GM21526 (cell line): ENCODE data around the gene GPR137.

Experiments used
- ATAC-seq: cut with Tn5 transposase; IDR thresholded peaks from one replicate; pipeline ENCODE4 v1.9.1; 2021; ENCODE audit warnings: moderate library complexity; ENCODE audit not compliant: unreplicated experiment, low FRiP score

Gene GPR137

DNA sequence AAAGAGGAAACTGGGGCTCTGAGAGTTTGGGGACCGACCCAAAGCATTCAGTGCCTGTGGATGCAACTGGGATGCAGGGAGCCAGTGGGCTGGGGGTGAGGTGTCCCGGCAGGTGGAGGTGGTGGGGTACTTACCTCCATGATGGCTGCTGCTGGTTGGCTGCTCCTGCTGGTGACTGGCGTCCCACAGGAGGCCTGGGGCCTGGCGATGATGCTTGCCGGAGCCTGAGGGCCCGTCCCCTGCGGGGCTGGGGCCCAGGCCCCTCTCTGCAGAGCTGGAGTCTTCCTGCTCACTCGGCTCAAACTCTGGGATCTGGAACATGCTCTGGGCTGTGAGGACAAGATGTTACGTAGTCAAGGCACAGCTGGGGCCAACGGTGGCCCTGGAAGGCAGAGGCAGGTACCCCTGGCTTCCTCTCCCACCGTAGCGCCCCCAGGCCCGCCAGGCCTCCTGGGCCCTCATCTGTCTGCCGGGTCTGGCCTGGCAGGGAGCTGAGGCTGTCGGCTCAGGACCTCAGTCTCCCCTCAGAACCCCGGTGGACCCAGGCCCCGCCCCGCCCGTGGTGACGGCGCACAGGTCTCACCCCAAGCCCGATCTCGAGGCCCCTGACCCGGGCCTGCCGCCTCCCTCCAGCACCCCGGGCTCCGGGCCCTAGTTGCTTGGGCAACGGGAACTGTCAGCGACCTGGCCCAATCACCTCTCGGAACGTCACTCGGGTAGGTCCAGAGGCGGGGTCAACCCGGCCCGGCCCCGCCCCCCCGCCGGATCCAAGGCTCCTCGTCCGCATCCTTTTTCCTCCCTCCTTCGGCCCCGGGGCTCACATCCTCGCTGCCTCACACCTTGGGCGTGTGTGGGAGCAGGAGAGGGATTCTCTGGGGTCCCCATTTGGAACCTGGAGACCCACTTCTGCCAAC, 1.3 kb upstream of the GPR137 start, which contains the start of gene BAD:
TSS of gene BAD (minus strand) at position 618 of the 914 bp plus-strand sequence. CDS start at position 321, 297 bp downstream.
- ATAC-seq: peak; percentile 69

DNA sequence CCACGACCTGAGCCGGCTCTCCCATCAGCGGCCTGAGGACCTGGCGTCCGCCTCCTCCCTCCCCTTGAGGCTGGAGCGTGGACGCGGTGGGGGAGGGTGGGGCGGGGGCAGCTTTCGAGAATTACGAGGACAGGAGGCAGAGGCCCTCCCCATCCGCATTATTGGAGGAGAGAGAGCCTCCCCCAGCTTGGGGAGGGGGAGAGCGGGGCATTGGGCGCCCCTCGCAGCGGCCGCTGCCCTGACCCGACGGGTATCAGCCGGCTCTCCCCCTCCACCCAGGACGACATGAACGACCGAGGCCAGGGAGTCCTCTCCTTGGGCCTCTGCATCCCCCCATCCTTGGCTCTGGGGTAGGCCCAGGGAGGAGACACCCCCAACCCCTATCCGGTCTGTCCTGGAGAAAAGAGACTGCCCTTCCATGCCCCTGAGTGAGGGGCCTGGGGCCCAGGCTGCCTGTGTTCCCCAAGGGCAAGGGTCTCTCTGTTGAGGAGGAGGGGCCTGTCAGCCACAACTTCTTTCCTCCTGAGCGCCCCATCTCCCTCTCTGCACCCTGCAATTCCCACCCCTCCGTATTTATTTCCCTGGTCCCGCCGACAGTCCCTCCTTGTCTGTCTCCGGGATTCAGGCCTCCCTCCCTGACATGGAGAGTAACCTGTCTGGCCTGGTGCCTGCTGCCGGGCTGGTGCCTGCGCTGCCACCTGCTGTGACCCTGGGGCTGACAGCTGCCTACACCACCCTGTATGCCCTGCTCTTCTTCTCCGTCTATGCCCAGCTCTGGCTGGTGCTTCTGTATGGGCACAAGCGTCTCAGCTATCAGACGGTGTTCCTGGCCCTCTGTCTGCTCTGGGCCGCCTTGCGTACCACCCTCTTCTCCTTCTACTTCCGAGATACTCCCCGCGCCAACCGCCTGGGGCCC, 495 bp downstream of the GPR137 start:
- no peak for ATAC-seq

DNA sequence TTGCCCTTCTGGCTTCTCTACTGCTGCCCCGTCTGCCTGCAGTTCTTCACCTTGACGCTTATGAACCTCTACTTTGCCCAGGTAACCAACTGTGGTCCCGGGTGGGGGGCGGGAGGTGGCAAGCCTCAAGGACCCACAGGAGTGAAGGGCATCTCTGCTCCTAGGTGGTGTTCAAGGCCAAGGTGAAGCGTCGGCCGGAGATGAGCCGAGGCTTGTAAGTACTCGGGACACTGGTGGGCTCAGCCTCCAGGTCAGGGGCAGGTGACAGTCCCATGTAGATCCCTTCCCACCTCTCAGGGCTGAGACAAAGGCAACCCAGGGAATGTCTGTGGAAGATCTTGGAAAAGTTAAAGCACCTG, 1.1 kb downstream of the GPR137 start:
- ATAC-seq: no peak

DNA sequence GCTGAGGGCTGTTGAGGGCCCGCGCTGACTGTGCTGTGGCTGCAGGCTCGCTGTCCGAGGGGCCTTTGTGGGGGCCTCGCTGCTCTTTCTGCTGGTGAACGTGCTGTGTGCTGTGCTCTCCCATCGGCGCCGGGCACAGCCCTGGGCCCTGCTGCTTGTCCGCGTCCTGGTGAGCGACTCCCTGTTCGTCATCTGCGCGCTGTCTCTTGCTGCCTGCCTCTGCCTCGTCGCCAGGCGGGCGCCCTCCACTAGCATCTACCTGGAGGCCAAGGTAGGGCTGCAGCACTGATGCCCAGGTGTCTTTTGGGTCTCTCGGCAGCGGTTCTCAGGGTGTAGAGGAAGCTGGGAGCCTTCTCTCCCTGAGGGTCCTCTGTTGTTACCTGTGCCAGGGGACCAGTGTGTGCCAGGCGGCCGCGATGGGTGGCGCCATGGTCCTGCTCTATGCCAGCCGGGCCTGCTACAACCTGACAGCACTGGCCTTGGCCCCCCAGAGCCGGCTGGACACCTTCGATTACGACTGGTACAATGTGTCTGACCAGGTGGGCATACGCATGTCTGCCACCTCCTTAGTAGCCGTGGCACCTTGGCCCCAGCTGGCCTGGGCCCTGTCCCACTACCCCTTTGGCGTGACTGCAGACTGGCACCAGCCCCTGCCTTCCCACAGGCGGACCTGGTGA, 2.2 kb downstream of the GPR137 start:
- ATAC-seq: no peak

DNA sequence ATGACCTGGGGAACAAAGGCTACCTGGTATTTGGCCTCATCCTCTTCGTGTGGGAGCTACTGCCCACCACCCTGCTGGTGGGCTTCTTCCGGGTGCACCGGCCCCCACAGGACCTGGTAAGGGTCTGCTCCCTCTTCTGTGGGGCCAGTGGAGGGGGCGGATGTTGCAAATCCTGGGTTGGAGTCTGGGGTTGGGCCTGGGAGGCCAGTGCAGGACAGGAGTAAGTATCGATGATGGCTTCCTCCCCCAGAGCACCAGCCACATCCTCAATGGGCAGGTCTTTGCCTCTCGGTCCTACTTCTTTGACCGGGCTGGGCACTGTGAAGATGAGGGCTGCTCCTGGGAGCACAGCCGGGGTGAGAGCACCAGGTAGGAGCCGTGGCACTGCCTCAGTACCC, 2.7 kb downstream of the GPR137 start:
- no peak for ATAC-seq

DNA sequence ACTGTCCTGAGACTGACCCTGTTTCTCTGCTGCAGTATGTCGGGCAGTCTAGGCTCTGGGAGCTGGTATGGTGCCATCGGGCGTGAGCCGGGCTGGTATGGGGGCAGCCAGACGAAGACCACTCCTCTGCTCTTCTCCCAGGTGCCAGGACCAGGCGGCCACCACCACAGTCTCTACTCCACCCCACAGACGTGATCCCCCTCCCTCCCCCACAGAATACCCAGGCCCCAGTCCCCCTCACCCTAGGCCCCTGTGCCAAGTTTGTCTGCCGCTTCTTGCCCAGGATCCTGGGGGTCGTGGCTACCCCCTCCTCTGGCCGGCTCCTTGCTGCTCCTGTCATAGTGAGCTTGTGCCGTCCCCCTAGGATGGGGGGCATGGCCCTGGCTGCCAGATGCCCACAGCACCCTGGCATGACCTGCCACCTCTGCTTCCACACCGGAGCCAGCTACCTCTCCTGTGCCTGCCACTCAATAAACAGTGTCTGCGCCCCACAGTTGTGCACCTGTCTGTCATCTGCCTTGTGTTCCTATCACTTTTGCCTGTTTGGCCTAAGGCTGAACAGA, 3.4 kb downstream of the GPR137 start:
- no peak for ATAC-seq

DNA sequence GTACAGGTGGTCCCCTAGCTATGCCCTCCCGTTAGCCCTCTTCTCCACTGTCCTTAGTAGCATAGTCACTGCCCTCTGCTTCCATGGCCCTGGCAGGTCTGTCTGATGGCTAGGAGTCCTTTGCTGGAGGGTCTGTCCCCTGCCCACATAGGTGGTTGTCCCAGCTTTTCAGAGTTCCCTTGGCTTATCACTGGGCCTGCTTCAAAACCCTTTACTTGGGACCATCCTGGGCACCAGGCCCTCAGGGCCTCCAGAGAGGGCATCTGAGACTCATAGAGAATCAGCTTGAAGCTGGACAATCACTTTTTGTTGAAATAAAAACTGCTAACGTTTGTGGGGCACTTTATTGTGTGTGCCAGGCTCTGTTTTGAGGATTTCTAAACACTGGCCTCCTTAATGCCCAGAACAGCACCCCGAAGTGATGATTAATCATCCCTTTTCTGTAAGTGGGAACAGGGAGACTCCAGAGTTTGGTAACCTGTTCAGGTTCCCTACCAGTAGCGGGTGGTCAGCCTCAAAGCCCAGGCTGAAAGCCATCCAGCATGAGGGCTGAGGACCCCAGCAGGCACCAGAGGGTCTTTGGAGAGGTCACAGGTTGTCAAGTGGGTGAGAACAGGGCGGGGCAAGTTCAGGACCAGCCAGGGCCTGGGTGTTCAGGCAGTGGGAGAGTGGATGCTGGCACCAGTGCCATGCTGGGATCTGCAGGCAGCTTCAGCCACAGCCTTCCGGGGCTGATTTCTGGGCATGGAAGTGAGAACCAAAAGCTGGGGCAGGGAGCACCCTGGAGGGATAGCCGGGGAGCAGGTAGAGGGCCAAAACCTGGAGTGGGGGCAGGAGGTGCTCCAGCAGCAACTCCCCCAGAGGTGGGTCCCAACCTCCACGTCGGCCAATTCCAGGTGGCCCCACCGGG, 5.0 kb downstream of the GPR137 start:
- ATAC-seq: no peak

DNA sequence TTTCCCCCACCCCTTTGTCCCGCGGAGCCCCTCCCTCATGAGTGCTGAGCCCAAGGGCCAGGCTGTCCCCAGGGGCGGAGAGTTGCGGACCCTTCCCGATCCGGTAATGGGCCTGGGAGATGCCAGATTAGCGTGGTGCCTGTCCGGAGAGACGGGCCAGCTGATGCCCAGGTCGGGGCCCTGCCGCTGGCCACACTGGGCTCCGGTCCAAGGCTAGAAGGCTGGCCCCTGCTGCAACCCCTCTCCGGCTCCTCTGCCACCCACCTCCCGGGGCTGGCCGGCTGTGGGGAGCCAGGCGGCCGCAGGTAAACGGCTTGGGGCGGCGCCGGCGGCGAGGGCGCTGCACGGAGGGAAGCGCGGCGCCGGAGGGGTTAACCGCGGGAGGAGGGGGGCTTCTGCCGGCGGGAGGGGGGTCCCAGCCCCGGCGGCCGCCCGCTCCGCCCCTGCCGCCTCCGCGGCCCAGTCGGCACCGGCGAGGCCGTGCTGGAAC, 5.7 kb downstream of the GPR137 start, which contains the start of gene KCNK4:
TSS of gene KCNK4 (plus strand) at position 41 of the 490 bp plus-strand sequence. CDS start 1,717 bp downstream, outside the sequence.
- no peak for ATAC-seq

DNA sequence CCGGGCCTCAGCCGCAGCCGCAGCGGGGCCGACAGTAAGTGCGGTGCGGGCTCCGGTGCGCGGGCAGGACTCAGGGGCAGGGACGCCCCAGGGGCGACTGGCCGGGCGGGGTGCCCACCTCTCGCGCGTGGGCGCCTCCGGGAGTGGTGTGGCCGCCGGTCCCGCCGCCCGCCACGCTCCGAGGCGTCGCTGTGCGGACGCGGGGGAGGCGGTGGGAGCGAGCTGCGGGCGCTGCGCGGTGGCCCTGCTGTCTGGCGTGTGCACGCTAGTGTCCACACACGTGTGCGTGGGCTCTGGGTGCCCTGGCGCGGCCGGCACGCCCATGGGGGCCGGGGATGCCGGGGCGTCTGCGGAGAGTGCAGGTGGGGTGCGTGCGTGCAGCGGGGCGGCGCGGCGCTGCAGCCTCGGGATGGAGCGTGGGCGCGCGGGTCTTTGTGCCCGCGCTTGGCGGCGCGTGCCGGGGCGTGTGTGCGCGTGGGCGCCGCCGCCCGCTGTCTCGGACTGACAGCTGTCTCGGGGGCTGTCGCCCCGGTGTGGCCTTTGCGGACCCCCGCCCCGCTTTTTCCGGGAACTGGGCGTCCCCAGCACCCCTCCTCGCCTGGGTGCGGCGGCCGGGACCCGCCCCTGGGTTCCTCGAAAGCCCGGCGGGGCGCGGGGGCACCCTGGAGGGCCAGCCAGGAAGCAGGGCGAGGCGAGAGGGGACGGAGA, 6.3 kb downstream of the GPR137 start:
- no peak for ATAC-seq

DNA sequence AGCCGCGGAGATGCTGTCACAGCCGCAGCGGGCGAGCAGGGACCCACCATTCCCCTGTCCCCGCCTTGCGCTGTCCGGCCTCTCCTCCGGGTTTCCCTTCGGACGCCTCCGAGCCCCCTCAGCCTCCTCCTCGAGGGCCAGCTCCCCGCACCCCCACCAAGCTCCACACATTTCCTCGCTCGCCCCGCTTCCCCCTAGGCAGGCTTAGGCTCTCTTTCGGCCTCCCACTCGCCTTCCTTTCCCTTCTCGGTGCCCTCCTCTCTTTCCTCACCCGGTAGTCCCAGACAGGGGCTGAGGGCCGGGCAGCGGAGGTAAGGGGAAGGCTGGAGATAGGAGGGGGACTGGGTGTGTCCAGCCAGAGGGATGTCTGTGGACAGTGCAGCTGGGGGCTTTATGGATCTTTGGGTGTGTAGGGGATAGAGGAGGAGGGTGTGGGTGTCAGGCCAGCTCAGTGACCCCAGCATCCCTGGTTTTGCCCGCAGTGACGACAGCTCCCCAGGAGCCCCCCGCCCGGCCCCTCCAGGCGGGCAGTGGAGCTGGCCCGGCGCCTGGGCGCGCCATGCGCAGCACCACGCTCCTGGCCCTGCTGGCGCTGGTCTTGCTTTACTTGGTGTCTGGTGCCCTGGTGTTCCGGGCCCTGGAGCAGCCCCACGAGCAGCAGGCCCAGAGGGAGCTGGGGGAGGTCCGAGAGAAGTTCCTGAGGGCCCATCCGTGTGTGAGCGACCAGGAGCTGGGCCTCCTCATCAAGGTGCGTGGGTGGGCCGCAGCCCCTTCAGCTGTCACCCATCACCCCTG, 7.0 kb downstream of the GPR137 start:
- ATAC-seq: no peak

DNA sequence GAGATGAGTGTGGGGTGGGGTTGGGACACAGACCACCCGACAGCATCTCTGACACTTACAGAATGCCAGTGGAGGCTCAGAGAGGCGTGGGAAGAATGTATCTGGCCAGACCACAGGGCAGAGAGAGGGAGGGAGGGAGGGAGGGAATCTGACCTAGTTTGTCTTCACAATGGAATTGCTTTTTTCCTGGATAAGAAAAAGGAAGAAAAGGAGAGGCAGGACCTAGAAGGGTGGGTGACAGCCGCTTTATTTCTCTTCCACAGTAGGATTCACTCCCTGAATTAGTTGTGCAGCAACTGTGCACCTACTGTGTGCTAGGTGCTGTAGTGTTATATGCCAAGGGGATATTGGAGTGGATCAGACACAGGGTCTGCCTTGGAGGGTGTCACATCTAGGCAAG, 9.1 kb downstream of the GPR137 start:
- ATAC-seq: no peak

DNA sequence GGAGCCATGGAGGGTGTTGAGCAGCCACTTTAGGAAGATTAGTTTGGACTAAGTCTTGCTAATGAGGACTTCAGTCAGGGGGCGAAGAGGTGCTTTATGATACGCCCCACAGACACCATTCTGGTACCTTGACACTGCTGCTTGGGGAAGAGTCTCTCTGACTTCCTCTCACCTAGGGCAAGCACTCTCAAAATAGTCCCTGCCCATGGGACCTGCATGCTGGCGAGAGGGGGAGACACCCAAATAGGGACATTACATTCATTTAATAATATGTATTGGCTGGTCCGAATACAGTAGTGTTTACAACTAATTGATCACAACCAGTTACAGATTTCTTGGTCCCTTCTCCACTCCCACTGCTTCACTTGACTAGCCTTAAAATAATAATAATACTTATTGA, 10.1 kb downstream of the GPR137 start:
- no peak for ATAC-seq

DNA sequence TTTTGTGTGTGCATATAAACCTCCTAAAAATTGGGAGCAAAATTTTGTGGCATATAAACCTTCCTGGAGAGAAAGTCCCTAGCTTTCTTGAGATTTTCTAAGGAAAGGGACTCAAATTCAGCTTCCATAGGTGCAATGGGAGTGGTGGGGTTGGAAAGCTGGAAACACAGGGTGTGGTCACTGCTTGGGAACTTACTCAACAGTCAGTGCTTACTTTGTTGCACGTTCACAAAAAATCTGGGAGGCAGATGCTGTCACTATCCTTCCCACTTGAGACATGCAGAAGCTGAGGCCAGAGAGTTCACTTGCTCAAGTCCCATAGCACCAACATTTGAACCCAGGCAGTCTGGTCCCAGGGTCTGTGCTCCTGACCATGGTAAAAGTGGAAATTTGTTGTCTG, 10.6 kb downstream of the GPR137 start:
- ATAC-seq: no peak

DNA sequence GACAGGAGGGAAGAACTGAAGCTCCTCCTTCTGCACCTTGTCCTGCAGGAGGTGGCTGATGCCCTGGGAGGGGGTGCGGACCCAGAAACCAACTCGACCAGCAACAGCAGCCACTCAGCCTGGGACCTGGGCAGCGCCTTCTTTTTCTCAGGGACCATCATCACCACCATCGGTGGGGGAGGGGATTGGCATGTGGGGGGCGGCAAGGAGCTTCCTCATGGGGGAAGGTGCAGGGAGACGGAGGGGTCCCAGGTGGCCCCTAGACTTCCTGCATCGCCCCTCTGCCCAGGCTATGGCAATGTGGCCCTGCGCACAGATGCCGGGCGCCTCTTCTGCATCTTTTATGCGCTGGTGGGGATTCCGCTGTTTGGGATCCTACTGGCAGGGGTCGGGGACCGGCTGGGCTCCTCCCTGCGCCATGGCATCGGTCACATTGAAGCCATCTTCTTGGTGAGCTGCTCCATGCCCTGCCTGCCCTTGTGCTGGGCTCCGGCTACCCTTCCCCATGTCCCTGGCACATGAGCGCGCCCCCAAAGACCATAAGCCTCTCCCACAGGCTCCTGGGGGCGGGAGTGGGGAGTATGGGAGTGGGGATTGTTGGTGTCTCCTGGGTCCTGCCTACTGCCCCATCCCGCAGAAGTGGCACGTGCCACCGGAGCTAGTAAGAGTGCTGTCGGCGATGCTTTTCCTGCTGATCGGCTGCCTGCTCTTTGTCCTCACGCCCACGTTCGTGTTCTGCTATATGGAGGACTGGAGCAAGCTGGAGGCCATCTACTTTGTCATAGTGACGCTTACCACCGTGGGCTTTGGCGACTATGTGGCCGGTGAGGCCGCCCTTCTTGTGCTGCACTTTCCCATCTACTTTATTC, 11.4 kb downstream of the GPR137 start:
- ATAC-seq: no peak

DNA sequence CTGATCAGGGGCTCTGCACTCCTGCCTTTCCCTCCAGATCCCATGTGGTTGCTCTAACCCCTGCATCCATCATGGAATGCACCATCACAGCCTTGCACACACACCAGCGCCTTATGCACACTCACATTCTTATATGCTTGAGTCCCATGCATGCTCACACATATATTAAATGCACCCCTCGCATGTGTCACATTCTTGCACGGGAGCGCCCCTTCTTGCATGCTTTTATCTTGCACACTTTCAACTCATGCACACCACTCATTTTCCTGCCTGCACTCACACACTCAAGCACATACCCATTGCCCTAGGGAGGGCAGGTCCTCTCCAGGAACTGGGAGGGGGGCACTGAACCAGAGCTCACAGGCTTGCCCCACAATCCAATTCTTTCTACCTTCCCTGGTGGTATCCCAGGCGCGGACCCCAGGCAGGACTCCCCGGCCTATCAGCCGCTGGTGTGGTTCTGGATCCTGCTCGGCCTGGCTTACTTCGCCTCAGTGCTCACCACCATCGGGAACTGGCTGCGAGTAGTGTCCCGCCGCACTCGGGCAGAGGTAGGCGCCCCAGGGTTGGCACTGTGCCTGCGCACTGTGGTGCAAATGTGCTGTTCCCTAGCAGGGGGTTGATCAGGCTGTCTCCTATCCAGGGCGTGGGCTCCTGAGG, 12.2 kb downstream of the GPR137 start:
- no peak for ATAC-seq
